PC-9 (cell line): Measurements from ENCODE around the gene SPRY2.

Source experiments
- CTCF ChIP-seq: fragments of 200-600 bp; sonication (generic); conservative IDR thresholded peaks from 2 replicates; pipeline ENCODE4 v1.6.1; 2017; ENCODE audit warnings: mixed run types, antibody characterized with exemption, mild to moderate bottlenecking, moderate library complexity
- EZH2 ChIP-seq: fragments of 200-600 bp; sonication (generic); IDR thresholded peaks from 2 replicates; pipeline ENCODE4 v1.8.0; 2017; ENCODE audit warnings: antibody characterized with exemption, low read depth

- TF ChIP-seq CTCF (no peak), EZH2 (no peak)
Measured at GRCh38 chr13:80389073-80390038, 48.4 kb upstream of the SPRY2 start.
